ENCODE results near the gene SCAANT1. TPM values are rescaled to one million over a fixed set of nuclear protein-coding genes. Genes with fewer than 3 reads are reported as not detected.

SCAANT1 gene
- total and polyA plus RNA-seq, 2 experiments from 2014 or later, result 1.1 TPM; not detected in 1

- no peaks in the 10 kb centered on the region for H3K9me3 ChIP-seq (ENCODE audit: low read depth)
- WGBS (ENCODE audit: low lambda C conversion rate, missing lambda C conversion rate), result 100% methylated on average over 1 of the region's 1 CpG
- DNase-seq (ENCODE audit: low spot score), result no peak
- H3K9me2 ChIP-seq (replicated peaks; ENCODE audit: insufficient read depth), result no peaks in the 10 kb centered on the region
- no peak overlapping the region for H2AFZ ChIP-seq
- H3K4me2 ChIP-seq, result no peak overlapping the region
- peaks cover 69% of the 10 kb centered on the region for H3K79me2 ChIP-seq
- no peak for TF ChIP-seq EZH2phosphoT487 (IDR thresholded peaks at IDR 0.05; ENCODE audit: low read depth, severe bottlenecking, unreplicated experiment)
- no peak for TF ChIP-seq EZH2 (IDR thresholded peaks at IDR 0.05; ENCODE audit: borderline replicate concordance)
- TF ChIP-seq CTCF (IDR thresholded peaks at IDR 0.05; ENCODE audit: poor library complexity), result no peak
- H3K4me3 ChIP-seq, result no peak overlapping the region
- peaks cover 42% of the 10 kb centered on the region for H4K20me1 ChIP-seq (ENCODE audit: insufficient read depth, poor library complexity, severe bottlenecking)
- H3K36me3 ChIP-seq (replicated peaks; ENCODE audit: insufficient read depth, low read depth), result no peaks in the 10 kb centered on the region
- H3K4me1 ChIP-seq (ENCODE audit: insufficient read depth), result no peaks in the 10 kb centered on the region
- no peak overlapping the region for H3K27ac ChIP-seq
- no peaks in the 10 kb centered on the region for H3K27me3 ChIP-seq
Observed at GRCh38 chr3:63933459-63933858, 21.3 kb upstream of the SCAANT1 start.

GRCh38 chr3:63932509-63933212 is 20.5 kb upstream of the SCAANT1 start:
- peaks cover 77% of the 10 kb centered on the region for H3K79me2 ChIP-seq

GRCh38 chr3:63931290-63931689 is 19.1 kb upstream of the SCAANT1 start:
- no peak overlapping the region for H3K27ac ChIP-seq

More at GRCh38 chr3:63932509-63933212, 20.5 kb upstream of the SCAANT1 start:
- 75% methylated on average over 3 of the region's 3 CpGs for WGBS (ENCODE audit: low lambda C conversion rate, missing lambda C conversion rate)
- no peak overlapping the region for H3K4me2 ChIP-seq
- H4K20me1 ChIP-seq (ENCODE audit: insufficient read depth, poor library complexity, severe bottlenecking), result peaks cover 49% of the 10 kb centered on the region
- DNase-seq (ENCODE audit: low spot score), result no peak
- no peaks in the 10 kb centered on the region for H3K9me3 ChIP-seq (ENCODE audit: low read depth)
- H3K36me3 ChIP-seq (replicated peaks; ENCODE audit: insufficient read depth, low read depth), result no peaks in the 10 kb centered on the region
- H3K9me2 ChIP-seq (replicated peaks; ENCODE audit: insufficient read depth), result no peaks in the 10 kb centered on the region
- H3K4me3 ChIP-seq, result no peak overlapping the region
- TF ChIP-seq EZH2 (IDR thresholded peaks at IDR 0.05; ENCODE audit: borderline replicate concordance) (no peak), CTCF (IDR thresholded peaks at IDR 0.05; ENCODE audit: poor library complexity) (no peak), EZH2phosphoT487 (IDR thresholded peaks at IDR 0.05; ENCODE audit: low read depth, severe bottlenecking, unreplicated experiment) (no peak)
- H3K4me1 ChIP-seq (ENCODE audit: insufficient read depth), result no peaks in the 10 kb centered on the region
- H3K27ac ChIP-seq, result no peak overlapping the region
- H2AFZ ChIP-seq, result no peak overlapping the region
- no peaks in the 10 kb centered on the region for H3K27me3 ChIP-seq

More at GRCh38 chr3:63931290-63931689, 19.1 kb upstream of the SCAANT1 start:
- no peaks in the 10 kb centered on the region for H3K27me3 ChIP-seq
- H3K4me3 ChIP-seq, result no peak overlapping the region
- H3K4me1 ChIP-seq (ENCODE audit: insufficient read depth), result no peaks in the 10 kb centered on the region
- DNase-seq (ENCODE audit: low spot score), result no peak
- TF ChIP-seq CTCF (IDR thresholded peaks at IDR 0.05; ENCODE audit: poor library complexity) (no peak), EZH2 (IDR thresholded peaks at IDR 0.05; ENCODE audit: borderline replicate concordance) (no peak), EZH2phosphoT487 (IDR thresholded peaks at IDR 0.05; ENCODE audit: low read depth, severe bottlenecking, unreplicated experiment) (no peak)
- H3K9me3 ChIP-seq (ENCODE audit: low read depth), result no peaks in the 10 kb centered on the region
- H2AFZ ChIP-seq, result no peak overlapping the region
- no peak overlapping the region for H3K4me2 ChIP-seq
- WGBS (ENCODE audit: low lambda C conversion rate, missing lambda C conversion rate), result 81% methylated on average over 3 of the region's 3 CpGs
- H3K36me3 ChIP-seq (replicated peaks; ENCODE audit: insufficient read depth, low read depth), result no peaks in the 10 kb centered on the region
- peaks cover 53% of the 10 kb centered on the region for H4K20me1 ChIP-seq (ENCODE audit: insufficient read depth, poor library complexity, severe bottlenecking)
- H3K9me2 ChIP-seq (replicated peaks; ENCODE audit: insufficient read depth), result no peaks in the 10 kb centered on the region
- H3K79me2 ChIP-seq, result peaks cover 87% of the 10 kb centered on the region

All from hepatocyte (in vitro differentiated cells).